IPS-11a (cell line): ENCODE data around the gene C6orf62.
"Not testable (repeated sequence)": the region's sequence is repeated elsewhere in the genome, so short reads cannot be mapped to it uniquely, and the experiment has no call there.

Experiments used
- H3K4me3 ChIP-seq: one replicate; pipeline ENCODE4 v1.5.1; 2013; ENCODE audit warnings: low read depth, low read length, control low read depth

The C6orf62 gene

GRCh38 chr6:24702720-24703282, 16.2 kb downstream of the C6orf62 start:
- no peak overlapping the region for H3K4me3 ChIP-seq

GRCh38 chr6:24699521-24700359, 19.2 kb downstream of the C6orf62 start:
- no peak overlapping the region for H3K4me3 ChIP-seq

- no peak overlapping the region for H3K4me3 ChIP-seq
Observed at GRCh38 chr6:24696097-24696496, 22.9 kb downstream of the C6orf62 start.

- not testable (repeated sequence) for H3K4me3 ChIP-seq
Observed at GRCh38 chr6:24695635-24696034, 23.3 kb downstream of the C6orf62 start.

DNA sequence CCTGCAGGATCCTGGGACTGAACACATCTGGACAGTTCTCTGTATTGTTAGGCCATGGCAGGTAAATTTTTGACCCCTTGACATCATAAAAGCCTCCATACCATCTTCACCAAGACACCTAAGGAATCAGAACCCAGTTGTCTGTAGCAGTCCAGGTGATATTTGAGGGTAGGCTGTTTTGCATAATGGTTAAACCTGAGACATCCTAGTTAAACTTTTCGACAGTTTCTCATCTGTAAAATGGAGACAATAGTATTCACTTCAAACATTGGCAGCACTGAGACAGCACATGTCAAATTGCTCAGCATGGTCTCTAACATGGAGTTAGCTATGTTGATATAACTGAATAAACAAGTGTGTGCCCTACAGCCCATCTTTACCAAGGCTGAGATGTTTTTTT, 24.8 kb downstream of the C6orf62 start:
- no peak overlapping the region for H3K4me3 ChIP-seq

DNA sequence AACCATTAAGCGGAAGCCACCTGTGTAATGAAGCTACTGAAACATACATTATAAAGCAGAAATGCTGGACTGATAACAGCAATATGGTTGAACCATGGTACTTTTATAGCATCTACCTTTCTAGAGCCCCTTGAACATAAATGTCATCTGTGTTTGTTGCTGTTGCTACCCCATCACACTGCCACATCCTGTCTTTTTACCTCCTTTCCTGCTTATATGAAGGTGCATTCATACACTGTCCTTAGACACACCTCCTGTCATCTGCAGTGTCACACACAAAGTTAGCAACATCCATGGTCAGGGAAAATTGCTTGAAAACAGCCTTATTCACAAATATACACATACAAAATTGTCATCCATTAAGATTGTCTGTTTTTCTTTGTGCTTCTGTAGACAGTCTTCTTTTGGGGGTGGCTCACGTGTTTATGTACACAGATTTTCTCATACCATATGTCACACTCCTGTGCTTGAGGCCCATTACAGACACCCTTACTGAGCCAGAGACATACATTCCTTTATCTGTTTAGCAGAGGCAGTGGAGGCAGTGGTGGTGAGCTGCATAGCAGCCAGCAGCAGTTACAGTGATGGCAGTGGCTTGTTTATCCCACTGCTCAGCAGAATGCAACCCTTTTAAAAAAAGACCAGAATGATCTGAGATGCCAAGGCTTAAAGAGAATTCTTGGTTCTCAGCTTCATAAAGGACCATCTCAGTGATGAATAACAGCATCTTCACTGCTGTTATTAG, 25.9 kb downstream of the C6orf62 start:
- no peak overlapping the region for H3K4me3 ChIP-seq

- no peak overlapping the region for H3K4me3 ChIP-seq
Observed at GRCh38 chr6:24692415-24692814, 26.5 kb downstream of the C6orf62 start.

DNA sequence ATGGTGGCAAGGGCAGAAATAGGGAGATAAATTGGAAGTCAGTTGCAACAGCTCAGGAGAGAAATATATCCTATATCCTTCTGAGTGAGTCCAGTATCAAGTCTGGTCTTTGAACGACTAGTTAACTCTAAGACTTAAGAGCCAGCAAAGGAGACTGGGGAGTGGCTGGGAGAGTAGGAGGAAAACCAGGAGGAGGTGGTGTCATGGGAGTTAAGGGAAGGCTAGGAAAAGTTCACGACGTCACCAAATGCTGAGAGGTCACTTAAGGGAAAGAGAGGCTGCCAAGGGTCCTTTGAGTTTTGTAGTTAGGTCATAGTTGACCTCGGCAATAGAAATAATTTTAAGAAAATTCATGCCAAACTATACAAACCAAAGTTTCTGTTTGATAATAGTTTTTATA, 27.0 kb downstream of the C6orf62 start:
- H3K4me3 ChIP-seq = no peak overlapping the region

GRCh38 chr6:24691550-24691949, 27.4 kb downstream of the C6orf62 start:
- no peak overlapping the region for H3K4me3 ChIP-seq

GRCh38 chr6:24690593-24690992, 28.4 kb downstream of the C6orf62 start:
- H3K4me3 ChIP-seq = no peak overlapping the region

DNA sequence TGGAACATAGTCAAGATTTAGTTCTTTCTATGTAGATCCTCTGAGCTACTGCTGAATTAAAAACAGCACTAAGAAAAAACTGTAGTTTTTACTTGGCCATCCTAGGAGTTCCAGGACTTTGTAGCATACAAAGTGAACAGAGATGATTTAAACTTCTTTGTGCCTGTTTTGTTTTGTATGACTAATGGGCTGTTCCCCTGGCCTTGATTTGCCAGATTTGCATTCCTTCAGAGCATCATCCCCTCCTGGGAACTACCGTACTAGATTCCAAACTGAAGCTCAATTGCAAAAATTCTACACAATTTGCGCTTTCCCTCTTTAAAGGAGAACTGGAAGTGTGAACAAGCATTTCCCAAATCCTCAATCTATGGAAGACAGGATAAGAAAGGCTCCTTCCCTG, 29.0 kb downstream of the C6orf62 start:
- H3K4me3 ChIP-seq = no peak overlapping the region

GRCh38 chr6:24686946-24687345, 32.0 kb downstream of the C6orf62 start:
- no peak overlapping the region for H3K4me3 ChIP-seq

DNA sequence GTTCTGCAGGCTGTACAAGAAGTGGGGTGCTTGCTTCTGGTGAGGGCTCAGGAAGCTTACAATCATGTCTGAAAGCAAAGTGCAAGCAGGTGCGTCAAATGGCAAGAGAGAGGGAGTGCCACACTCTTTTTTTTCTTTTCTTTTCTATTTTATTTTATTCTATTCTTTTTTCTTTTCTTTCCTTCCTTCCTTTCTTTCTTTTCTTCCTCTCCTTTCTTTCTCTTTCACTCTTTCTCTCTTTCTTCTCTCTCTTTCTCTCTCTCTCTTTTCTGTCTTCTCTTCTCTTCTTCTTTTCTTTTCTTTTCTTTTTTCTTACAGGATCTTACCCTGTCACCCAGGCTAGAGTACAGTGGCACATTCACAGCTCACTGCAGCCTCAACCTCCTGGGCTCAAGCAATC, 32.5 kb downstream of the C6orf62 start:
- no peak overlapping the region for H3K4me3 ChIP-seq

DNA sequence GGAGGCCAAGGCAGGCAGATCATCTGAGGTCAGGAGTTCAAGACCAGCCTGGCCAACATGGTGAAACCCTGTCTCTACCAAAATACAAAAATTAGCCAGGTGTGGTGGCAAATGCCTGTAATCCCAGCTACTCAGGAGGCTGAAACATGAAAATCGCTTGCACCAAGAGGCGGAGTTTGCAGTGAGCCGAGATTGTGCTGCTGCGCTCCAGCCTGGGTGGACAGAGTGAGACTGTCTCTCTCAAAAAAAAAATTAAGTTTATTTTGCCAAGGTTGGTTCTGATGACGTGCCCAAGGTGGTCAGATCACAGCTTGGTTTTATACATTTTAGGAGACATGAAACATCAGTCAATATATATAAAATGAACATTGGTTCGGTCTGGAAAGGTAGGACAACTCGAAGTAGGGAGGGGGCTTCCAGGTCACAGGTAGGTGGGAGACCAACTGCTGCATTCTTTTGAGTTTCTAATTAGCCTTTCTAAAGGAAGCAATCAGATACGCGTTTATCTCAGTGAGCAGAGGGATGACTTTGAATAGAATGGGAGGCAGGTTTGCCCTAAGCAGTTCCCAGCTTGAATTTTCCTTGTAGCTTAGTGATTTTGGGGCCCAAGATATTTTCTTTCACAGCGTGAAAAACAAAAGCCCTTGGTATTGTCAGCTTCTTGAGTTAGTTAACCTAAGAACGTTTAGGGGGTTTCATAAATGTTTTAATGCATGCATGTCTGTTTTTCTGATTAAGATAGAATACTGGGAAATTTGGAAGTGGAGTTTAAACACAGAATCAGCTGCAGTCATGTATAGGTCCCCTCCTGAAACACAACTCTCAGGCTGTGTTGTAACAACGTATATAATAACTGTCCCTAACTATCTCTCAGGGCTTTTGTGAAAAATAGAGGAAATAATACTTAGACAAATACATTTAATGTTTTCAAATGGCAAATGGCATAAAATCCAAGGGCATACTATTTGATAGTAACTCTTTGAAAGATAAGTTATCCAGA, 35.4 kb downstream of the C6orf62 start:
- H3K4me3 ChIP-seq = no peak overlapping the region

DNA sequence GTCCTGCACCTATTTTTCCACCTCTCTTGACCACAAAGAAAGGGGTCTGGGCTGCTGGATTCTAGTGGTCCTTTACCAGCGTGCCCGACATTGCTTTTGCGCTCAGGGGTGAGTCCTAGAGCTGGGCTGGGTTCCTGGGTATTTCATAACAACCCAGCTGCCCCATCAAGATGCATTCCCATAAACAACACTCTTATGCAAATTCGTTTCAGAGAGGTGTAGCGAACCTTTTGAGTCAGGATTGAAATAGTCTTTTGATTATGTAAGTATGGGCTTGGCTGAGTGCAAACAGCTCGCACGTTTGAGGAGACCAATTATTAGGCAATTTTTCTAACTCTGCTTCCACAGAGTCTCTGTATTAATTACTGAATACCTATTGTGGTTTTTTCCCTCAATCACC, 38.4 kb downstream of the C6orf62 start:
- no peak overlapping the region for H3K4me3 ChIP-seq

- H3K4me3 ChIP-seq = not testable (repeated sequence)
Observed at GRCh38 chr6:24678792-24679352, 40.1 kb downstream of the C6orf62 start.

DNA sequence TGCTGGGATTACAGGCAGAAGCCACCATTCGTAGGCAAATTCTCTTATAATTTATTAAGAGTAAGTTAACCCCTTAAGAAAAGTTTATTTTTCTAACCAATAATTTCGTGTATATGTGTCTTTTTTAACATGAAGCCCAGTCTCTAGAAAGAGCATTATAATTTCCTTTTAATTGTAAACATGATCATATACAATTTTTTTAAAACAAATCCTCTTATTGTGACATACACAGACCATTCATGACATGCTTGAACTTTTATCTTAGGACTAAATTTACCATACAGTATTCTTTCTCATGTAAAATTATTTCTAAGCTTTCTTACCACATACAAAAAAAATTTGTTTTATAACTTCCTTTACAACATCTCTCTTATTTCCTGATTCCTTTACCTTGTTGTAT, 45.3 kb downstream of the C6orf62 start:
- H3K4me3 ChIP-seq = no peak overlapping the region

- H3K4me3 ChIP-seq = no peak overlapping the region
Observed at GRCh38 chr6:24672620-24673182, 46.3 kb downstream of the C6orf62 start.

- not testable (repeated sequence) for H3K4me3 ChIP-seq
Observed at GRCh38 chr6:24671077-24671476, 47.9 kb downstream of the C6orf62 start.

DNA sequence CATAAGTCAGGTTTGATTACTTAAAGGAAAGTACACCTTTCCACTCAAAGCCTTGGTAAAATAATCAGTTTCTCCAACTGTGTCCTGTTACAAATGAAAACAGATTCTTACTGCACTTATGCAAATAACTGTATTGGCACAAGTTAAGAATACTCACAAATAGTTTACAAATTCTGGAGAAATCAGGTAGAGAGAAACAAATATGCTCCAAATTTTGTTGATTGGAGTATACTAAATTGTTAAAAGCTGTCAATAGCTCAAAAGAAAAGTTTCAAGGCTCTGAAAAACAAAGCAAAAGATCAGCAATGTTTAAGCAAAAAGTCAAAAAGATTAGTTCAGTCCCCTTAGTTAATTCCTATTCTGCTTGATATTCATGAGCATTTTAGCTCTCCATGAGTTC, 48.5 kb downstream of the C6orf62 start:
- not testable (repeated sequence) for H3K4me3 ChIP-seq
